Gastrocnemius medialis (tissue), 4 donors: ENCODE measurements around the gene WDR33.

Experiments
- CTCF ChIP-seq, 5 experiments: fragments of 450-650 bp in 3 of 5; fragments of 200-600 bp in 2 of 5; sonication (generic) in 2 of 5; IDR thresholded peaks in 4 of 5; conservative IDR thresholded peaks in 1 of 5; 1 replicate in 4 of 5; 2 replicates in 1 of 5; pipeline ENCODE4 v1.5.1; 2016 to 2019; ENCODE audit warnings: antibody characterized with exemption in 5 of 5, mild to moderate bottlenecking in 3 of 5, moderate library complexity in 3 of 5
- POLR2A ChIP-seq, 2 donors: fragments of 450-650 bp; IDR thresholded peaks; one replicate each; pipeline ENCODE4 v1.6.1; 2017; ENCODE audit warnings: antibody characterized with exemption in 2 of 2, mild to moderate bottlenecking in 2 of 2, moderate library complexity in 2 of 2

DNA sequence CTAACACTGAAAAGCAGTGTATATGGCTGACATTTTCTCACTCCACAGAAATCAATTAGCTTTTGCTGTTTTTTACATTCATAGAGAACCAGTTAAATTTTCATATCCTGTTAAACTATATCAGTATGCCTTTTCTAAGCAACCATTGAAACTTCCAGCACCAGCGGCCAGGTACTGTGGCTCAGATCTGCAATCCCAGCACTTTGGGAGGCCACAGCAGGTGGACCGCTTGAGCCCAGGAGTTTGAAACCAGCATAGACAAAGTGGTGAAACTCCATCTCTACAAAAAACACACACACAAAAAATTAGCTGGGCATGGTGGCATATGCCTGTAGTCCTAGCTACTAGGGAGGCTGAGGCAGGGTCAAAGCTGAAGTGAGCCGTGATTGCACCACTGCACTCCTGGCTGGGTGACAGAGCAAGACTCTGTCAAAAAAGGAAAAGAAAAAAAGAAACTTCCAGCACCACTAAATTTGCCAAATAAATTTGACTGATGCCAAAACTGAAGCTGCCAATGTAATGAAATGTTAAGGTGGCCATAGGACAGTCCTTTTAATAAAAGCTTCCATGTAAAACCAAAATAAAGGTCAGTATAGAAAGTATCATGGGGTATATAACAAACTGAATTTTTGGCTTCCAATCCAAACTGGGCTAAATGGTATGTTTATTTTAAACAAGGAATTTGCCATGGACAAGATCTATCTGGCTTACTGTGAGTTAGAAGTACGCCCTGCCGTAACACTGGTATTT is 106.2 kb downstream of the WDR33 start:
- TF ChIP-seq CTCF (IDR thresholded peaks at IDR 0.05 in 4 of 5, conservative IDR thresholded peaks at IDR 0.05 in 1 of 5) (no peak), POLR2A (IDR thresholded peaks at IDR 0.05) (no peak)
